Liver (tissue), 2 donors: ENCODE results near the gene NFKB1.
"Not testable (repeated sequence)": the region's sequence is repeated elsewhere in the genome, so short reads cannot be mapped to it uniquely, and the experiment has no call there.

Experiments used
- TF ChIP-seq, protein P1 (sequence below): fragments of 150-350 bp; IDR thresholded peaks from 2 replicates; pipeline ENCODE4 v1.5.1; 2017; ENCODE audit warnings: improper control_type of control experiment, low read depth, low read length; ENCODE audit not compliant: missing input control
- TF ChIP-seq, protein P2 (sequence below): IDR thresholded peaks from 2 replicates; pipeline ENCODE4 v1.6.1; 2016; ENCODE audit warnings: antibody characterized with exemption, mild to moderate bottlenecking
- donor health status: healthy.

DNA sequence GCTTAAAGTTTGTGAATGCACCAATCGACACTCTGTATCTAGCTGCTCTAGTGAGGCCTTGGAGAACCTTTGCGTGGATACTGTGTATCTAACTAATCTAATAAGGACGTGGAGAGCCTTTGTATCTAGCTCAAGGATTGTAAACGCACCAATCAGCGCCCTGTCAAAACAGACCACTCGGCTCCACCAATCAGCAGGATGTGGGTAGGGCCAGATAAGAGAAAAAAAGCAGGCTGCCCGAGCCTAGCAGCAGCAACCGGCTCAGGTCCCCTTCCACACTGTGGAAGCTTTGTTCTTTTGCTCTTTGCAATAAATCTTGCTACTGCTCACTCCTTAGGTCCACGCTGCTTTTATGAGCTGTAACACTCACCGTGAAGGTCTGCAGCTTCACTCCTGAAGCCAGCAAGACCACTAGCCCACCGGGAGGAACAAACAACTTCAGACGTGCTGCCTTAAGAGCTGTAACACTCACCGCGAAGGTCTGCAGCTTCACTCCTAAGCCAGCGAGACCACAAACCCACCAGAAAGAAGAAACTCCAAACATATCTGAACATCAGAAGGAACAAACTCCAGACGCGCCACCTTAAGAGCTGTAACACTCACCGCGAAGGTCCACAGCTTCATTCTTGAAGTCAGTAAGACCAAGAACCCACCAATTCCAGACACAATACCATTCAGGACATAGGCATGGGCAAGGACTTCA lies 17.0 kb upstream of the NFKB1 start:
- TF ChIP-seq, protein P1, sequence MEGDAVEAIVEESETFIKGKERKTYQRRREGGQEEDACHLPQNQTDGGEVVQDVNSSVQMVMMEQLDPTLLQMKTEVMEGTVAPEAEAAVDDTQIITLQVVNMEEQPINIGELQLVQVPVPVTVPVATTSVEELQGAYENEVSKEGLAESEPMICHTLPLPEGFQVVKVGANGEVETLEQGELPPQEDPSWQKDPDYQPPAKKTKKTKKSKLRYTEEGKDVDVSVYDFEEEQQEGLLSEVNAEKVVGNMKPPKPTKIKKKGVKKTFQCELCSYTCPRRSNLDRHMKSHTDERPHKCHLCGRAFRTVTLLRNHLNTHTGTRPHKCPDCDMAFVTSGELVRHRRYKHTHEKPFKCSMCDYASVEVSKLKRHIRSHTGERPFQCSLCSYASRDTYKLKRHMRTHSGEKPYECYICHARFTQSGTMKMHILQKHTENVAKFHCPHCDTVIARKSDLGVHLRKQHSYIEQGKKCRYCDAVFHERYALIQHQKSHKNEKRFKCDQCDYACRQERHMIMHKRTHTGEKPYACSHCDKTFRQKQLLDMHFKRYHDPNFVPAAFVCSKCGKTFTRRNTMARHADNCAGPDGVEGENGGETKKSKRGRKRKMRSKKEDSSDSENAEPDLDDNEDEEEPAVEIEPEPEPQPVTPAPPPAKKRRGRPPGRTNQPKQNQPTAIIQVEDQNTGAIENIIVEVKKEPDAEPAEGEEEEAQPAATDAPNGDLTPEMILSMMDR, result not testable (repeated sequence)
- TF ChIP-seq, protein P2, sequence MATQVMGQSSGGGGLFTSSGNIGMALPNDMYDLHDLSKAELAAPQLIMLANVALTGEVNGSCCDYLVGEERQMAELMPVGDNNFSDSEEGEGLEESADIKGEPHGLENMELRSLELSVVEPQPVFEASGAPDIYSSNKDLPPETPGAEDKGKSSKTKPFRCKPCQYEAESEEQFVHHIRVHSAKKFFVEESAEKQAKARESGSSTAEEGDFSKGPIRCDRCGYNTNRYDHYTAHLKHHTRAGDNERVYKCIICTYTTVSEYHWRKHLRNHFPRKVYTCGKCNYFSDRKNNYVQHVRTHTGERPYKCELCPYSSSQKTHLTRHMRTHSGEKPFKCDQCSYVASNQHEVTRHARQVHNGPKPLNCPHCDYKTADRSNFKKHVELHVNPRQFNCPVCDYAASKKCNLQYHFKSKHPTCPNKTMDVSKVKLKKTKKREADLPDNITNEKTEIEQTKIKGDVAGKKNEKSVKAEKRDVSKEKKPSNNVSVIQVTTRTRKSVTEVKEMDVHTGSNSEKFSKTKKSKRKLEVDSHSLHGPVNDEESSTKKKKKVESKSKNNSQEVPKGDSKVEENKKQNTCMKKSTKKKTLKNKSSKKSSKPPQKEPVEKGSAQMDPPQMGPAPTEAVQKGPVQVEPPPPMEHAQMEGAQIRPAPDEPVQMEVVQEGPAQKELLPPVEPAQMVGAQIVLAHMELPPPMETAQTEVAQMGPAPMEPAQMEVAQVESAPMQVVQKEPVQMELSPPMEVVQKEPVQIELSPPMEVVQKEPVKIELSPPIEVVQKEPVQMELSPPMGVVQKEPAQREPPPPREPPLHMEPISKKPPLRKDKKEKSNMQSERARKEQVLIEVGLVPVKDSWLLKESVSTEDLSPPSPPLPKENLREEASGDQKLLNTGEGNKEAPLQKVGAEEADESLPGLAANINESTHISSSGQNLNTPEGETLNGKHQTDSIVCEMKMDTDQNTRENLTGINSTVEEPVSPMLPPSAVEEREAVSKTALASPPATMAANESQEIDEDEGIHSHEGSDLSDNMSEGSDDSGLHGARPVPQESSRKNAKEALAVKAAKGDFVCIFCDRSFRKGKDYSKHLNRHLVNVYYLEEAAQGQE, result not testable (repeated sequence)
